Glomerular endothelial cell (primary cell): ENCODE data around the gene NRTN. TPM values are rescaled to one million over a fixed set of nuclear protein-coding genes. Genes with fewer than 3 reads are reported as not detected.

ENCODE experiments used
- DNase-seq: peaks from one replicate; pipeline ENCODE4 v3.0.0-alpha.2; 2011; ENCODE audit warnings: low read depth, low spot score; ENCODE audit errors: extremely low read depth
- total RNA-seq: library from RNA; depleted of rRNA; stranded (reverse); fragments of >200 nt; gene quantifications from 2 replicates; pipeline ENCODE4 v1.2.3, GENCODE V29; 2015

Gene NRTN
- total RNA-seq, 1 donor from 2014 or later = not detected

GRCh38 chr19:5789886-5790558 is 14.8 kb upstream of the NRTN start:
- DNase-seq = no peak

DNA sequence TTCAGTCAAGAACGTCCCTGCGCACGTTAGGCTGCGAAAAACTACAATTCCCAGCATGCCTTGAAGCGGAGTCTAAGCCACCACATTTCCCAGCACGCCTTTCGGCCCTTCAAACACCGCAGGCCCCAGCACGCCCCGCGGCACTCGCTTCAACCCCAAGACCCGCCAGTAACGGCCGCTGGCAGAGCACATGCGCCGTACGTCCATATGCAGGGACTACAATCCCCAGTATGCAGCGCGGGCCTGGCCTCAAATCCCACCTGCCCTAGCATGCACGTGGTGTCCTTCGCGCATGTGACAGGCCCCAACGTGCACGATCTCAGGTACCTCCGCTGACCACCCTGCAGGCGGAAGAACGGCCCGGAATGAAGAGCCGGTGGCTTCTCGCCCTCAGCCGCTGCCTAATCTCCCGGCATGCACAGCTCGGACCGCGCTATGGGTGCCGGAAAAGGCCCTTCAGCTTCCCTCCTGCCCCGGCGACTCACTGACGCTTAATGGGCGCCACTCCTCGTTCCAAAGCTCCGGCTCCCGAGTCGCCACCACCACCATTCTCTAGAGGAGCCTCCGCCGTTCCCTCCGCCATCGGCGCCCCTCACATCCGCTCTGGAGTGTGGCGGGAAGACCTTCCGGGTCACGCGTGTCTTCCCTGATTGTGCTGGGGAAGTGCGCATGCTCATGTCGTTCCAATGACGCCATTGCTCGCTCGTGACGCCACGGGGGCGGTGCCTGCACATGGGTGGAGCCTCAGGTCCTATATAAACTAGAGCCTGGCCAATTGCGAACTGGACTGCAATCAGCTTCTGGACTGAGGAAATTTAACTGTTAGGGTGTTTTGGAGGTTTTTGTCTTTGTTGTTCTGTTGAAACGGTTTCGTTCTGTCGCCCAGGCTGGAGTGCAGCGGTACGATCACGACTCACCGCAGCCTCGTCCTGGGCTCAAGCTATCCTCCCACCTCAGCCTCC is 14.0 kb upstream of the NRTN start, which contains the start of gene DUS3L:
DUS3L (minus strand) TSS at position 605 of the 962 bp plus-strand sequence; CDS start at position 583, 22 bp downstream.
- DNase-seq = peak; percentile 88

DNA sequence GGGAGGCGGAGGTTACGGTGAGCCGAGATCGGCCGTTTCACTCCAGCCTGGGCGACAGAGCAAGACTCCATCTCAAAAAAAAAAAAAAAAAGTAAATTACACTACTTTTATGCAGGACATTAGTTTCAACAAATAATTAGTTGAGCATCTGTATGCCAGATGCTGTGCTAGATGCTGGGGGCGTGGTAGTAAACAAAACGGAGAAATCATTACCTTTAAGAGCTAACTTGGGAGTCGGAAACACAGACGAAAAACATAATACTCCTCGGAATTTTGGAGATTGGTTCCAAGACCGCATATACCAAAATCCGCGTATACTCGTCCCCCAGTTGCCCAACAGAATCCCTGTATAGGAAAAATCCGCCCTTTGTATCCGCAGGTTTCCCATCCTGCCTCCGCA is 12.6 kb upstream of the NRTN start:
- DNase-seq = no peak

- DNase-seq = no peak
Observed at GRCh38 chr19:5793188-5793587, 11.7 kb upstream of the NRTN start.

DNA sequence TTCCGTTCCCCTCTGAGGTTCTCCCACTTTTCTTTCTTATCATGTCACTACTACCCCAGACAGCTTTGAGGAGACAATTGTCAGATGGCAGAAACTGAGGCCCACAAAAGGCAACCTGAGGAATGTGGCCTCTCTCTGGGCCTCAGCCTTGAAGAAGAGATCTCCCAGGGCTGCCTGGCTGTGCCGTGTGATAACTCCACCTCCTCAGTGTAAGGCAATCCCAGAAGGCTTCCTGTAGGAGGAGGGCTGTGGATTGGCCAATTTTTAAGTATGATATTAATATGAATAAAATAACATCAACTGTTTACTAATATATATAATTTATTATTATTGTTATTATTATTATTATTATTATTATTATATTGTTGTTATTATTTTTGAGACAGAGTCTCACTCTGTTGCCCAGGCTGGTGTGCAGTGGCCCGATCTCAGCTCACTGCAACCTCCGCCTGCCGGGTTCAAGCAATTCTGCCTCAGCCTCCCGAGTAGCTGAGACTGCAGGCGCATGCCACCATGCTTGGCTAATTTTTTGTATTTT is 9.4 kb upstream of the NRTN start:
- DNase-seq = no peak

GRCh38 chr19:5798244-5798643 is 6.6 kb upstream of the NRTN start:
- no peak for DNase-seq

GRCh38 chr19:5799247-5800241 is 5.3 kb upstream of the NRTN start:
- DNase-seq = no peak

DNA sequence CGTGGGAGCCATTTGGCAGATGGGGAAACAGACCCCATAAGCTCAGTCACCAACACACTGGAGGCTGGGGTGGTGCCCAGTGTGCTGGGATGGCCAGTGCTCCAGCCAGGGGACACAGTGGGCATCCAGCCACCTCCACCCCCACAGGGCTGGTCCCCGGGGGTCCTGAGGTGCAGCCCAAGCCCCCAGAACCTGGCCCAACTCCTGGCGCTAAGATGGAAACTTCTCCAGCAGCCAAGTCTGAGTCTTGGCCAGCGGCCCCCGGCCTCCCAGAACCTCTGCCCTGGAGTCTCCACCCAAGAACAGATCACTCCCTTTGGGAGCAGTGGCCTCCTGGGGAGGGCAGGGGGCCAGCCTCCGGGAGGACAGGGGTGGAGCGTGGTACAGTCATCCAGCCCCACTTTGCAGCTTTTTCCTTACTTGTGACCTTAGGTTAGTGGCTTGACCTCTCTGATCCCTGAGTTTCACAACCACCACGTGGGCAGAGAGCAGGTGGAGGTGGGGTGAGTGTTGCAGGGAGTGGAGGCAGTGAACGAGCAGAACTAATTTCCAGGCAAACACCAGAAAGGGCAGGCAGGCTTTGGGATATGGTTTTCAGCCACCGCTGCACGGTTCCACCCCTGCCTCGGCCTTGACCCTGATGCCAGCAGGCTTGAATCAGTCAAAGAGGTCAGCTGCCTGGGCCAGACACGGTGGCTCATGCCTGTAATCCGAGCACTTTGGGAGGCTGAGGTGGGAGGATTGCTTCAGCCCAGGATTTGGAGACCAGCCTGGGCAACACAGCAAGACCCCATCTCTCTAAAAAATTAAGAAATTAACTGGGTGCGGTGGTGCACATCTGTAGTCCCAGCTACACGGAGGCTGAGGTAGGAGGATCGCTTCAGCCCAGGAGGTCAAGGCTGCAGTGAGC is 4.3 kb upstream of the NRTN start:
- no peak for DNase-seq

- no peak for DNase-seq
Observed at GRCh38 chr19:5801796-5802619, 2.9 kb upstream of the NRTN start.

GRCh38 chr19:5803441-5803751 is 1.5 kb upstream of the NRTN start:
- no peak for DNase-seq

DNA sequence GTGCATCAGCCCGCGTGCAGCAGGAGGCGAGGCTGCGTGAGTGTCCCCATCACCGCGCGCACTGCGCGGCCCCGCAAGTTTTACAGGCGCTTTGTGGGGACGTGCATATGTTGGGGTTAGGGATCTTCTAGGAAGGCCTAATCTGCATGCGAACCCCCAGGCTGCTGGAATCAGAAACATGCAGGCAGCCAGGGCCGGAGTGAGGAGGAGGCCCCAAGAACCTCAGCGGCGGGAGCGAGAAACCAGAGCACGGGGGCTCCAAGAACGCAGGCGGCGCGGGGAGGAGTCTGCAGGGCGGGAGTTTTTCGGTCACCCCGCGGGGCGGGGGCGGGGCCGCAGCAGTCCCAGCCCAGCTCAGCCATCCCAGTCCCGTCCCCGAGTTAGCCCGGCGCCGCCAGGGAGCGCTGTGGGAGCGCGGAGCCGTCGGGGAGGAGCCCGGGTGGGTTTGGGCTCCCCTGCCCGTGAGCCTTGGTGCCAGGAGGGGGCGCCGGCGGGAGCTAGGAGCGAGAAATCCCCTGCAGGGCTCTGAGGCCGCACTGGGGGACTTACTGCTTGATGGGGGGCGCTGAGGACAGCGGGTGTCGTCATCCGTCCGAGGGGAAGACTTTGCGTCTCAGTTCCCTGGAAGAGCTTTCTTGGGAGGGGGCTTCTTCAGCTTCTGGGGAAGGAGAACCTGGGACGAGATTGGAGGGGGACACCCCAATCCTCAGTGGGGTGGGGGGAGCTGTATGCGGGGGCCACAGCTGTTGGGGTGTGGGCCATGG is 933 bp upstream of the NRTN start:
- DNase-seq = no peak

DNA sequence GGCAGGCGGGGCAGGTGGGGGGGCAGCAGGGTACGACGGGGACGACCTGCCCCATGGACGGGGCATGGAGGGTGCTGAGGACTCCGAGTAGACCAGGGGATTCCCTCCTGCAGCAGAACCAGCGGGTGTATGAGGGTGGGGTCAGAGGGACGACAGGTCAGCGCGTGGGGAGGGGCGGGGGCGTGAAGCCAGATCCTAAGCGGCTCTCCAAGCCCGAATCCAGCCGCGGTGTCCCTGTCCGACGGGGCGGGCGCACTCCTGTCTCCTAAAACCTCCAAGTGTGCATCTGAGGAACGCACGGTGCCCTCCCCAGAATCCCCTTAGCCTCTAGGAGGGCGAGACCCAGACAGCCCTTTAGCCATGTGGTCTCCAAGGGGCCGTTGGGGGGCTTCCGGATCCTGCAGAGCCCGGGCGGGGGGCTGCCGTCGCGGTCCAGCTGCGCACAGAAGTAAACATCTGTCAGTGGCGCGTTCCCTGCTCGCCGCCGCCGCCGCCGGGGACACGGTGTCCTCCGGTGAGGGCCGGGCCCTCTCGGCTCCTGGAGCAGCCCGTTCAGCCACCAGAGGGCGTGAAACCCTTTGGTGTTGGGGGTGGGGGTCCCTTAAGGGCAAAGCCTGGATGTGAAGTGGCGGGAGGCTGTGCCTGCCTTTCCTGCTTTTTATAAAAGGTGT is 730 bp downstream of the NRTN start:
- DNase-seq = no peak

DNA sequence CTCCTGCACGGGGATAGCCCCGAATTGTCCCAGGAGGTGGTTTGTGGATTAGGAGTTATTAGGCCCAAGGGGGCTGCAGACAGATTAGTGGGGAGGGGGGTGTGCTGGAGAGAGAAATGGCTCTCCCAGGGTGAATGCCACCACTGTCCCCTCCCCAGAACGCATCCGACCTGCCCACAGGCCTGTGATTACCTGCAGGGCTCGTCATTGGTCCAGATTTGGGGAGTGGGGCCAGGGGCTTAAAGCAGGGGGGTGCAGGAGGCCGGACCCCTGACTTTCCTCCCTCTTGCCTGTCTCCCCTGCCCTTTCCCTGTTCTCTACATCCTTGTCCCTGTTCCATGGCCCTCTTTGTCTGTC is 1.2 kb downstream of the NRTN start:
- DNase-seq = no peak

DNA sequence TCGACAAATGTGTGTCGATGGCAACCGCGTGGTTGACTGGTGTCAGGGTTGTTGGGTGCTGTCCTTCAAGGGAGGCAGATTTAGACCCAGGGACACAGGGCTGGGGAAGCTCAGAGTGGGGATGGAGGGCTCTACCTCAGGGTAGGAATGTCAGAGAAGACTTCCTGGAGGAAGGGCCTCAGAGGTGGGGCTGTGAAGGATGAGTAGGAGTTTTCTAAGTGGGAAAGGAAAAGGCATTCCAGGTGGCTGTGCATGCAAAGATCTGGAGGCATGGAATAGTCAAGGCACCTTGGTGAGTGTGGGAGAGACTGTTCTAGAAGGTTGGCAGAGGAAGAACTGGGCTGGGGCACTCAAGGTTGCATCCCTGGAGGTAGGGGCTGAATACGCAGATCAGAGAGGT is 2.0 kb downstream of the NRTN start:
- no peak for DNase-seq

DNA sequence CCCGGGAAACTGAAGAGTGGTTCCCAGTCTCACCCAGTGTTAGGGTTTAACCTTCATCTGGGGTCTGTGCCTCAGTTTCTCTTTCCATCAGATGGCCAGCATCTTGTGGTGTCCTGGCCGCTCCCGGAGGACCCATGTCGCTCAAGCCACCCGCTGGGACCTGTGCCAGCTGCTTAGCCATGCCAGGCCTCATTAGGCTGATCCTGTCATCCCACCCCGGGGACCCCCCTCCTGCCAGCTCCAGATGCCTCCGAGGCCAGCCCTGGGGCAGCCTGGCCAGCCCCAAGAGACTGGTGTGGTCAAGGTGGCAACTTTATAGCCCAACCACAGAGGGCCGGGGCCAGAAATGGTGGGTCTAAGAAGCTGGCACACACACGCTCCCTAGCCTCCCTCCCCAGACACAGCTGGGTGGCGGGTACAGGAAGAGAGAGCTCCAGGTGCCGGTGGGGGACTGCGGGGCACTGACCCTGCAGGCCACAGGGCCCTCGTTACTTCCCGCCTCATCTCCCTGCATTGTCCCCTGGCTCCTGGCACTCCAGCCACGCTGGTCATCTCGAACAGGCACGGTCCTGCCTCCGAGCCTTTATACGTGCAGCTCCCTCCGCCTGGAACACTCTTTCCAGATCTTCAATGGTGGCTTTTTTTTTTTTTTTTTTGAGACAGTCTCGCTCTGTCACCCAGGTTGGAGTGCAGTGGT is 3.4 kb downstream of the NRTN start:
- DNase-seq = no peak

DNA sequence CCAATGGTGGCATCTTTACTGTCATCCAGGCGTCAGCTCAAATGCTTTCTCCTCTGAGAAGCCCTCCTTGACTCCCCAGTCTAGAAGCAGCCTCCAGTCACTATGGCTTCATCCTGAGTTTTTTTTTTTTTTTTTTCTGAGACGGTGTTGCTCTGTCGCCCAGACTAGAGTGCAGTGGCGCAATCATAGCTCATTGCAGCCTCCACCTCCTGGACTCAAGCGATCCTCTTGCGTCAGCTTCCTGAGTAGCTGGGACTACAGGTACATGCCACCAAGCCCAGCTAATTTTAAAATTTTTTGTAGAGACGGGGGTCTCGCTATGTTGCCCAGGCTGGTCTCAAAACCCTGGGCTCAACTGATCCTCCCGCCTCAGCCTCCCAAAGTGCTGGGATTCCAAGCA is 4.2 kb downstream of the NRTN start:
- no peak for DNase-seq

DNA sequence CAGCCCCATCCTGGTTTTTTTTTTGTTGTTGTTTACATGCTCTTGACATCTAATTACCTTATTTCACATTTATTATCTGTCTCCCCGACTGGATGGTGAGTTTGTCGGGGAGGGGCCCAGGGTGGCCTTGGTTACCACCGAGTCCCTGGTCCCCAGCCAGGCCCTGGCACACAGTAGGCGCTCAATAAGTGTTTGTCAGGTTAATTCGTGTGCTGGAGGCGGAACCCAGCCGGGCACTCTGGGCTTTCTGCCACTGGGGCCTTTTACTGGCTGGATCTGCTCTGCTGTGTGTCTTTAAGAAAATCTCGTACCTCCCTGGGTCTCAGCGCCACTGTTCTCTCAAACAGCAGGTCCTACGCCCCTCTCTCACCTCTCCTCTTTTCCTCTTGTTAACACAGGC is 4.6 kb downstream of the NRTN start:
- no peak for DNase-seq
